GM19193 (cell line): Measurements from ENCODE around the gene GGACT.

Source experiments
- POLR2A ChIP-seq: IDR thresholded peaks from 4 replicates; pipeline ENCODE4 v1.6.1; 2011; ENCODE audit not compliant: insufficient read depth, insufficient read length; ENCODE audit errors: extremely low read depth

Gene GGACT

DNA sequence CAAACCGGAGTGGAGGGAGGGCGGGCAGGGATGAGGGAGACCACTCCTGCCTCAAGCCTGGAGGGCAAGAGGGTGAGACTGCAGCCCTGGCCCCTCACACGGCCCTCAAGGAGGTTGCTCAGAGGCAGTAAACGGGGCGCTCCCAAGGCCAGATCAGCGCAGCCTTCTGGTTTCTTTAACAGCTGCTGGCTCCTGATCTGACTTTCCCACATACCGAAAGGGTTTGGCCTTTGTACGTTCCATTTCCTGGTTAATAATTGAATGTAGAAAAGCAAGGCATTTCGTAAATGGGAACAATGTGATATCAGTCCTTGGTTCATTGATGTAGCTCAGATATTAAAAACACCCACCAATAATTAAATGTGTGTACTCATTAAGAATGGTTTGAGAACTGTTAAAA is 71.5 kb downstream of the GGACT start:
- TF ChIP-seq POLR2A, result no peak

DNA sequence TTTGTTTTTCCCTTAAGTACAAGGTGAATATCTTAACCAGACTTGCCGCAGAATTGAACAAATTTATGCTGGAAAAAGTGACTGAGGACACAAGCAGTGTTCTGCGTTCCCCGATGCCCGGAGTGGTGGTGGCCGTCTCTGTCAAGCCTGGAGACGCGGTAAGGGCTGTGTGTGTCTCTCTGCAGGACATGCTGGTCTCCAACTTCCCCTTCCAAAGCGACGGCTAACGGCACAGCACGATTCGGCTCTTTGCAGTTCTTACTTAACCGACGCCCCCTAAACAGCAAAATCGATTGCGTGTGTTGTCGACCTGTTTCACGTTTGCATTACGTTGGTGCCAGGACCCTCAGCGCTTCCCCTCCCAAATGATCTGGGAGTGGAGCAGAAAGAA is 73.2 kb downstream of the GGACT start:
- TF ChIP-seq POLR2A, result no peak

- TF ChIP-seq POLR2A, result no peak
Observed at GRCh38 chr13:100514788-100515409, 73.7 kb downstream of the GGACT start.

GRCh38 chr13:100513987-100514670 is 74.5 kb downstream of the GGACT start:
- TF ChIP-seq POLR2A, result no peak

DNA sequence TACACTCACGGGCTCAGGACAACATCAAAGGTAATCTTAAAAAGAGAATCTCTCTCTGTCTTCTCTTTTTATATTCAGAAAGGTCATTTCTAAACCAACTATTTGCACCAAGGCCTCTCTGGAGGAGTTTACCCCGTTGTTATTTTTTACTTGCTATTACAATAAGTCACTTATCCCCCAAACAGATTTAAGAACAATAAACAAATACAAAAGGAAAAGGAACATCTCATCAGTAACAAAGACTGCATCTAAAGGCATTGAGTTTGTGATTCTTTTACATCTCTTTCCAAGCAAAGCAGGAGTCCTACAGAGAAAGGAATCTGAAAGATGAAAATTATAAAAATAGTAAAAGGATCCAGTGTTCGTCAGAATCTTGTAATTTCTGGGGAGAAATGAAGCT is 75.4 kb downstream of the GGACT start:
- no peak for TF ChIP-seq POLR2A

DNA sequence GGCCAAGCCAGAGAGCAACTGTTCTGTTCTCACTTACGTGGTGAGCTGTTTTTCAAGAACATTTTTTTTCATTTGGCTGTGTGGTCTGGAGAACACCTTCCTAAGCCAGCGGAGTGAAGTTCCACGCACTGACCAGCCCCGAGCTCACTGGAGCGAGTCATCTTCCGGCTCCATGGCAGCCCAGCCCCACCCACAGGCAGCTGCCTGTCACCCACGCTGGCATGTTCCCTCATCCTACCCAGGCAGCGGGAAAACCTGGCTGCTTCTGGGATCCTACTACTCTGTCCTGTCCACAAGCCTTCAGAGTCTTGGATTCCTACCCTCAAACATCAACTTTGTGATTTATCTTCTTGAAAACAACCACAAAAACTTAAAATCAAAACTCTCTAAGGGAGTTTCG is 76.2 kb downstream of the GGACT start:
- no peak for TF ChIP-seq POLR2A

DNA sequence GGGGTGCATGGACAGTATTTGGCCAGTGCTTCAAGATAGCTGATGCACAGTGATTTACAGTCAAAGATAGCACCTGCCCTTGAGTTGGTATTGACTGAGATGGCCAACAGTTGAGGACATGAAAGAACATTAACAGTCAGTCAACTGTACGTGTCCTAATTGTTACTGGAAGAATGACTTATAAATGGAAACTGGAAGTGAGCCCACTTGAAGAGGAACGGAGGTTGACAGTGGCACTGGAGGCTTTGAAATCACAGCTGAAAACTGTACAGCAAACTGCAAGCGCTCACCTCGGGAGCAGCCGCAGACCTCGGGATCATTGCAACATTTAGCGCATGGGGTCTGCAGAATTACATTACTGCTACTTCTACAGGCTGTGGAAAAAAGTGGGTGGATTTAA is 77.1 kb downstream of the GGACT start:
- TF ChIP-seq POLR2A, result no peak

- no peak for TF ChIP-seq POLR2A
Observed at GRCh38 chr13:100510208-100510957, 78.2 kb downstream of the GGACT start.

- TF ChIP-seq POLR2A, result no peak
Observed at GRCh38 chr13:100508996-100509395, 79.6 kb downstream of the GGACT start.

DNA sequence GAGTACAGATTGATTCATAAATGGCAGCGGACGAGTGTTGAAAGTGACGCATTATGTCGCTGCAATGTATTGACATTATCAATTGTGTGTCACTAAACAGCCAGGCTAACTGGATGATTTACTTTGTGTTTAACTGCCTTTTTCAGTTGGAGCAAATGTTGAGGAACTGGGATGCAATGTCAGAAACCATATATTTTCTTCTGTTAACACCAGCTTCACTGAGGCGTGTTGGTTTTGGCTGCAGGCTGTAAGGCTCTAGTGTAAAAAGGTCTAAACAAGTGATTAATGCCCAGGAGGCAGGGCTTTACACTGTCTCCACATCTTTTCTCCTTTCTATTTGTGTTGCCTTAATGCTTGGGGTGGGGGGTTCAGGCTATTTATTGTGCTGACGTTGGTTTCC is 80.1 kb downstream of the GGACT start:
- TF ChIP-seq POLR2A, result no peak

DNA sequence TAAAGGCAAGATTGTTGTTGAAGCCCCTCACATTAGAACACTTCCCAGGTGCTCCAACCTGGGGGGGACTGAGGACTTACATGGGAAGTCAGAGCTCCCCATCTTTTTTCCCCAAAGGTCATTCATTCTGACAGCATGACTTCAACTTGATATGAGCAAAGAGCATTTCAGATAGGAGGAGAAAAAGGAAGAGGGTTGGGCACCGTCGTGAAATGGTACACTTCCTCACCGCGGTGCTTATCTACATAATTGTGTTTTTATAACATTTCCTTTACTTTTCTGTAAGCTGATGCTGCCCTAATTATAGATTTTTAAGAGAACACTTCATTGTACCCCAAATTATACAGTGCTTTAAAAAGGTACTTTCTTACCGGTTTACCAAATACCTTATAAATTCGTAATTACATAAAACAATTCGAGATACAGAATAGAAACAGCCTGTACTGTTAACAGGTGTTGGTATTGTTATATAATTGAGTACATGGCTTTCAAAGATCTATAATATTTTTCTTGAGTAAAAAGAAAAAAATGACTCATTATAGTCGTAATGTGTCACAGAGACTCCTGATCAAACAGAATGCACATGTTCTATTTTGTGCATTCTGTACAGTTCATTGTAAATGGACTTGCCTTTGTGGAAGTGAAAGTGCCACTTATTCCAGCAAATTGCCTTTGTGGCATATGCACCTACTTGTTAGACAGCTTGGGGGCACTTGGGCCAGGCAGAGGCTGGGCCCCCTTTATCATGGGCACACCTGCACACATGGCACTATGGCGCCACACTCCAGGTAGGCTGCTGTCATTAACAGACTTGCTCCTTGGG is 81.8 kb downstream of the GGACT start:
- no peak for TF ChIP-seq POLR2A

DNA sequence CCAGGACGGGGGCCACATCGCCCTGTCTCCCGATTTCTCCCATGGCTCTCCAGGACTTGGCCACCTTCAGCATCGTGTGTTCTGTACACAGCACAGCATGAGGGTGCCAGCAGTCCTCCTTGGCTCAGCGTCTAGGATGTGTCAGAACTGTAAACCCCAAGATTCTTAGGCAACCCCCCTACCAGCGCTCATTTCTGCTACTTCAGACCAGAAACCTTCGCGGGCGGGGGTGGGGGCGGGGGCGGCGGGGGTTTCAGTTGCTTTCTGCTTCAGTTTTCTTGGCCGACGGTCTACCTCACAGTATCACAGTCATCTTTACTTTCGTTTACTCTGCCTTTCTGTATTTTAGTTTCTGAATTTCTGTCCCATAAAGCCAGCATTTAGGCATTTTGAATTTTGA is 82.4 kb downstream of the GGACT start:
- TF ChIP-seq POLR2A, result no peak

- TF ChIP-seq POLR2A, result no peak
Observed at GRCh38 chr13:100503622-100504021, 85.0 kb downstream of the GGACT start.

- no peak for TF ChIP-seq POLR2A
Observed at GRCh38 chr13:100502446-100502845, 86.1 kb downstream of the GGACT start.

GRCh38 chr13:100497389-100497788 is 91.2 kb downstream of the GGACT start:
- TF ChIP-seq POLR2A, result no peak
